Stimulated activated CD8-positive, alpha-beta memory T cell treated with anti-CD3 and anti-CD28 coated beads, Interleukin-12 subunit alpha, Interleukin-12 subunit beta, amount 100 ng/mL, for 4 hours (primary cell): ENCODE measurements around the gene SHQ1.
"Not testable (repeated sequence)": the region's sequence is repeated elsewhere in the genome, so short reads cannot be mapped to it uniquely, and the experiment has no call there.

Source experiments
- DNase-seq: peaks from one replicate; pipeline ENCODE4 v3.0.0-alpha.2; 2020; ENCODE audit warnings: low read depth

The SHQ1 gene

DNA sequence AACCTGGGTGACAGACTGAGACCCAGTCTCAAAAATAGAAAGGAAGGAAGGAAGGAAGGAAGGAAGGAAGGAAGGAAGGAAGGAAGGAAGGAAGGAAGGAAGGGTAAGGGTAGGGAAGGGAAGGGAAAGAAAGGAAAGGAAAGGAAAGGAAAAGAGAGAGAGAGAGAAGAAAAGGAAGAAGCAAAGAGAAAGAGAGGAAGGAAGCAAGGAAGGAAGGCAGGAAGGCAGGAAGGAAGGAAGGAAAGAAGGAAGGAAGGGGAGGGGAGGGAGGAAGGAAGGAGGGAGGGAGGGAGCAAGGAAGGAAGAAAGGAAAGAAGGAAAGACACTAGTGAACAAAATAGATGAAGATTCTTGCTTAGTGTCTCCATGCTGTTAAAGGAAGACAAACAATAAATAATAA lies 129.1 kb downstream of the SHQ1 start:
- DNase-seq: no peak

DNA sequence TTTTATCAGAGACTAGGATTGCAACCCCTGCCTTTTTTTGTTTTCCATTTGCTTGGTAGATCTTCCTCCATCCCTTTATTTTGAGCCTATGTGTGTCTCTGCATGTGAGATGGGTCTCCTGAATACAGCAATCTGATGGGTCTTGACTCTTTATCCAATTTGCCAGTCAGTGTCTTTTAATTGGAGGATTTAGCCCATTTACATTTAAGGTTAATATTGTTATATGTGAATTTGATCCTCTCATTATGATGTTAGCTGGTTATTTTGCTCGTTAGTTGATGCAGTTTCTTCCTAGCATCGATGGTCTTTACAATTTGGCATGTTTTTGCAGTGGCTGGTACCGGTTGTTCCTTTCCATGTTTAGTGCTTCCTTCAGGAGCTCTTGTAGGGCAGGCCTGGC lies 134.1 kb downstream of the SHQ1 start:
- DNase-seq: not testable (repeated sequence)

DNA sequence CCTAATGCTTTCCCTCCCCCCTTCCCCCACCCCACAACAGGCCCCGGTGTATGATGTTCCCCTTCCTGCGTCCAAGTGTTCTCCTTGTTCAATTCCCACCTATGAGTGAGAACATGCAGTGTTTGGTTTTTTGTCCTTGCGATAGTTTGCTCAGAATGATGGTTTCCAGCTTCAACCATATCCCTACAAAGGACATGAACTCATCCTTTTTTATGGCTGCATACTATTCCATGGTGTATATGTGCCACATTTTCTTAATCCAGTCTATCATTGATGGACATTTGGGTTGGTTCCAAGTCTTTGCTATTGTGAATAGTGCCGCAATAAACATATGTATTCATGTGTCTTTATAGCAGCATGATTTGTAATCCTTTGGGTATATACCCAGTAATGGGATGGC lies 137.8 kb downstream of the SHQ1 start:
- not testable (repeated sequence) for DNase-seq

DNA sequence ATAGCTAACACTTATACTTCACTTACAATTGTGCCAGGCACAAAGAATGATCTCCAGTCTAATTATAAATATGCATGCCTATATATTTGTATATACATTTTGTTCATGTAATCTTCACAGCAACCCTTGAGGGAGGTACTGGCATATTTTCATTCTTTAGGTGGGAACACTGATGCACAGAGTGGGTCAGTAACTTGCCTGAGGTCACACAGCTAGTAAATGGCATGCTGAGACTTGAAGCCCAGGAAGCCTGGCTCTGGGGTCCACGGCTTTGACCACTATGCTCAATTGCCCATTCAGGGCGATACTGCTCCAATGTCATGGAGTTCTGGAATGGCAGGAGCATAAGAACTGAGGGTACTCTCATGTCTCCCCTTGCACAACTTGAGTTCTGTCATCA lies 139.8 kb downstream of the SHQ1 start:
- DNase-seq: no peak

DNA sequence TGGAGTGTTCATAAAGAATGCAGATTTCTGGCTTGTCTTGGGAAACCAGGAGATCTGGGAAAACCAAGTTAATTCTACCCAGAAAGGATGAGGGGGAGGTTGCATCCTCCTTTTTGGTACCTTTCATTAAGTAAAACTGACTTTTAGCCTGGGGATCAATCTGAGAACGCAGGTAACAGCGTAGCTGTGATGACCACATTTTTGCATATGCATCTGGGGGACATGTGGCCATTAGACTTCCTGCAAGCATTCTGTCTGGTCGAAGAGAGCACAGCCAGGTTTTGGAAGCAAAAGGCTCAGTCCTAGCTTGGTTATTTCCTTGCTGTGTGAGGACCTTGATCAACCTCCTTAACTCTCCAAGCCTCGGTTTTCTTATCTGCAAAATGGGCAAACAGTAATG lies 145.2 kb downstream of the SHQ1 start:
- DNase-seq: no peak

DNA sequence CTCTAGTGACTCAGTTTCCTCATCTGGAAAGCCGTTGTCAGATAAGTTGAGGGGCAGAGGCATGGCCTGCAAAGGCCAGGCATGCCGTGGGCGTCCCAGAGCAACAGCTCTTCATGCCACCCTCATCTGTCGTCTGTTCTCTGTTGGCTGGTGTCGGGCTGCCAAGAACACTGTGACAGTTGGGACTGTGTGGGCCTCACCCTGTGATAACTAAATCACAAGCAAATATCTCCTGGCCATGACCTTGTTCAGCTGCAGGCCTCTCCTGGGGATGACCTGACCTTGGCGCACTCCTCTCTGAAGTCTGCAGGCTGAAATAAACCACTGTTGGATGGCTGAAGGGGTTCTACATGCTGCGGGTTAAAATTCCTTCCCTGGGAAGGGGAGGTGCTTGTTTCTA lies 145.9 kb downstream of the SHQ1 start:
- DNase-seq: no peak

DNA sequence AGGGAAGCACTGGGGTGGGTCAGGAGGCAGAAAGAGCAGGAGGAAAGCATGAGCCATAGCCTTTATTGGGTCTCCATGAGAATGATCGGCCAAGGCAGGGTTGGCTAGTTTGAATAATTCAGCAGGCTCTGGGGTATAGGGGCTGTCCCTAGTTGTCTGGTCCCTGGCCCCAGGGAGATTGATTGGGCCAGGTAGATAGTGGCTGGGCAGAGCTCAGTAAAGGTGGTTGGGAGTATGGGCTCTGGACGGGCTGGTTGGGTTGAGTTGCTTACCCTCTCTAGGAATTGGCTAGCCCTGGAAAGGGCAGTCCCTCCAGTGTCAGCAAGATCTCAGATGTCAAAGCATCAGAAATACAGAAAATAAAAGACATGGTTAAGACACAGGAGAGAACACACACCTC lies 148.1 kb downstream of the SHQ1 start:
- no peak for DNase-seq

DNA sequence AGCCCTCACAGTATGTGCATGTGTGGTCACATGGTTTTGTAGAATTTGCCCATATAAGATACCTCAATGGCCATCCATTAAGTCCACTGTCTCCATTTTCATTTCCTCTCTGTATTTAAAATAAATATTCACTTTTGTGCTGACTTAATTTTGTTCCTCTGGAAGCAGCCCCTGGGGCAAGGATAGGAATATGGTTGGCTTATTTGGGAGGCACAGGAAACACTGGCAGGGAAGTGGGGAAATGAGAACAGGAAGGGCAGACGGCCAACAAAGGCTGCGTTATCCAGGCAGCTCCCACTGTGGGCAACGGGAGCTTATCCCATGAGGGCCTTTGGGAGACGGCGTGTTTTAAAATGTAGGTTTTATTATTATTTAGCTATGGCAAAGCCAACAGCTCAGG lies 148.6 kb downstream of the SHQ1 start:
- DNase-seq: no peak
